Keratinocyte (primary cell): ENCODE data around the gene PXDN. TPM values are rescaled to one million over a fixed set of nuclear protein-coding genes. Genes with fewer than 3 reads are reported as not detected.

ENCODE experiments used
- DNase-seq: peaks from one replicate; pipeline ENCODE4 v3.0.0-alpha.2; 2011; ENCODE audit warnings: low read depth, missing footprints, low spot score
- FAIRE-seq: peaks from 2 replicates; lab custom pipeline; 2011; peaks lifted over from hg19 to GRCh38; lab: Jason Lieb, UNC
- H2AFZ ChIP-seq: 2 replicates; pipeline ENCODE4 v1.6.0; 2012; ENCODE audit warnings: low read length, control low read depth, inconsistent platforms; ENCODE audit not compliant: control insufficient read depth
- H3K27ac ChIP-seq: 2 replicates; pipeline ENCODE4 v1.5.1; 2011; ENCODE audit warnings: low read length; ENCODE audit not compliant: control insufficient read depth, insufficient read depth
- H3K27me3 ChIP-seq: 3 replicates; pipeline ENCODE4 v1.6.0; 2011; ENCODE audit warnings: low read length; ENCODE audit not compliant: control insufficient read depth, insufficient read depth; ENCODE audit errors: extremely low read depth
- H3K36me3 ChIP-seq, 2 experiments: 2 replicates in 1 of 2; 3 replicates in 1 of 2; pipeline ENCODE4 v1.5.1; 2011; ENCODE audit warnings: low read length in 2 of 2, mild to moderate bottlenecking in 1 of 2; ENCODE audit not compliant: control insufficient read depth in 2 of 2, insufficient read depth in 2 of 2; ENCODE audit errors: extremely low read depth in 1 of 2
- H3K4me1 ChIP-seq: 3 replicates; pipeline ENCODE4 v1.5.1; 2011; ENCODE audit warnings: low read length; ENCODE audit not compliant: control insufficient read depth, insufficient read depth; ENCODE audit errors: extremely low read depth
- H3K4me2 ChIP-seq: 3 replicates; pipeline ENCODE4 v1.6.0; 2011; ENCODE audit warnings: low read depth, low read length; ENCODE audit not compliant: control insufficient read depth, insufficient read depth; ENCODE audit errors: extremely low read depth
- H3K4me3 ChIP-seq, 3 experiments: fragments of 200-600 bp in 1 of 3; sonication (generic) in 1 of 3; 2 replicates in 2 of 3; 3 replicates in 1 of 3; pipeline ENCODE4 v1.5.1; 2011 to 2016; ENCODE audit warnings: low read length in 3 of 3, mild to moderate bottlenecking in 3 of 3, control low read depth in 2 of 3, inconsistent platforms in 1 of 3, low read depth in 1 of 3, mixed read lengths in 1 of 3, mixed run types in 1 of 3, moderate library complexity in 1 of 3; ENCODE audit not compliant: control insufficient read depth in 2 of 3, insufficient read depth in 2 of 3; ENCODE audit errors: extremely low read depth in 1 of 3
- H3K79me2 ChIP-seq: 2 replicates; pipeline ENCODE4 v1.6.0; 2012; ENCODE audit warnings: low read length; ENCODE audit not compliant: control insufficient read depth, insufficient read depth
- H3K9ac ChIP-seq: 3 replicates; pipeline ENCODE4 v1.6.0; 2011; ENCODE audit warnings: low read length; ENCODE audit not compliant: control insufficient read depth, insufficient read depth; ENCODE audit errors: extremely low read depth
- H3K9me1 ChIP-seq: 3 replicates; pipeline ENCODE4 v1.6.0; 2011; ENCODE audit warnings: low read length; ENCODE audit not compliant: control insufficient read depth, insufficient read depth; ENCODE audit errors: extremely low read depth
- H3K9me3 ChIP-seq: 2 replicates; pipeline ENCODE4 v1.5.1; 2012; ENCODE audit warnings: low read depth, low read length; ENCODE audit not compliant: control insufficient read depth
- H4K20me1 ChIP-seq: 3 replicates; pipeline ENCODE4 v1.6.0; 2011; ENCODE audit warnings: low read length; ENCODE audit not compliant: control insufficient read depth, insufficient read depth; ENCODE audit errors: extremely low read depth
- EZH2 ChIP-seq: IDR thresholded peaks from one replicate; pipeline ENCODE4 v1.6.1; 2012; ENCODE audit warnings: inconsistent platforms, mild to moderate bottlenecking, low read length, moderate library complexity
- dilution Hi-C: fragments of 300-500 bp; cut with MboI; formaldehyde crosslinking; loops from one replicate; pipeline ENCODE4 v1.7.0; 2020; ENCODE audit warnings: low sequenced_read_pairs; ENCODE audit not compliant: extremely low pct_ligation_motif_present
- polyA plus RNA-seq, 5 experiments: library from polyadenylated mRNA; depleted of rRNA in 3 of 5; stranded (reverse) in 3 of 5; stranded (forward) in 1 of 5; unstranded in 1 of 5; fragments of >200 nt; gene quantifications; 1 replicate in 1 of 5; 2 replicates in 3 of 5; 3 replicates in 1 of 5; pipeline versions ENCODE4 v1.2.1 to v1.2.3, GENCODE V29; 2011 to 2012; ENCODE audit warnings: missing spikeins in 2 of 5, low read depth in 1 of 5, low replicate concordance in 1 of 5
- TF ChIP-seq, protein P1 (sequence below), 3 experiments: IDR thresholded peaks in 1 of 3; conservative IDR thresholded peaks in 1 of 3; optimal IDR thresholded peaks in 1 of 3; 2 replicates in 2 of 3; 3 replicates in 1 of 3; pipeline versions ENCODE3 to v1.5.1; 2011; ENCODE audit warnings: low read length in 3 of 3, mild to moderate bottlenecking in 3 of 3, moderate library complexity in 2 of 3, control low read depth in 1 of 3, inconsistent platforms in 1 of 3; ENCODE audit not compliant: insufficient read depth in 2 of 3; ENCODE audit errors: extremely low read depth in 1 of 3

PXDN gene
- polyA plus RNA-seq, 1 donor (not counting 4 experiments of a cell fraction or from before 2014, with no cell fraction given), result 36.7 TPM

DNA sequence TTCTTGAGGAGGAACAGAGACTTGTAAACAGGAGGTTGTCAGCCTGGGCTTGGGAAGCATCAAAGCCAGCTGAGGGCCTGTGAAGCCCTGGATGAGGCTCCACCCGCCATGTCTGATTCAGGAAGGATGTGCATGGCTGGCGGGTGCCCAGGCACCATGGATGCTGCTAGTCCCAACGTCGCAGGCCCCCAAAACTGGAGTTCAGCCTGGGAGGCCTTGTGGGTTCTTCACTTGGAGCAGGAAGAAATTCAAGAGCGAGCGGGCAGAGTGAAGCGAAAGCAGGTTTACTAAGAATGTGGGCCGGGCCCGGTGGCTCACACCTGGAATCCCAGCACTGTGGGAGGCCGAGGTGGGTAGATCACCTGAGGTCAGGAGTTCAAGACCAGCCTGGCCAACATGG, 12.1 kb upstream of the PXDN start:
- no peaks in the 10 kb centered on the region for H3K4me1 ChIP-seq
- H3K36me3 ChIP-seq, result no peaks in the 10 kb centered on the region
- no peak for FAIRE-seq
- H3K79me2 ChIP-seq, result no peaks in the 10 kb centered on the region
- H3K27me3 ChIP-seq, result no peaks in the 10 kb centered on the region
- DNase-seq, result no peak
- no peak overlapping the region for H3K4me3 ChIP-seq
- dilution Hi-C loops, result no loop called here
- H4K20me1 ChIP-seq, result no peaks in the 10 kb centered on the region
- no peaks in the 10 kb centered on the region for H3K9me1 ChIP-seq
- TF ChIP-seq, protein P1, sequence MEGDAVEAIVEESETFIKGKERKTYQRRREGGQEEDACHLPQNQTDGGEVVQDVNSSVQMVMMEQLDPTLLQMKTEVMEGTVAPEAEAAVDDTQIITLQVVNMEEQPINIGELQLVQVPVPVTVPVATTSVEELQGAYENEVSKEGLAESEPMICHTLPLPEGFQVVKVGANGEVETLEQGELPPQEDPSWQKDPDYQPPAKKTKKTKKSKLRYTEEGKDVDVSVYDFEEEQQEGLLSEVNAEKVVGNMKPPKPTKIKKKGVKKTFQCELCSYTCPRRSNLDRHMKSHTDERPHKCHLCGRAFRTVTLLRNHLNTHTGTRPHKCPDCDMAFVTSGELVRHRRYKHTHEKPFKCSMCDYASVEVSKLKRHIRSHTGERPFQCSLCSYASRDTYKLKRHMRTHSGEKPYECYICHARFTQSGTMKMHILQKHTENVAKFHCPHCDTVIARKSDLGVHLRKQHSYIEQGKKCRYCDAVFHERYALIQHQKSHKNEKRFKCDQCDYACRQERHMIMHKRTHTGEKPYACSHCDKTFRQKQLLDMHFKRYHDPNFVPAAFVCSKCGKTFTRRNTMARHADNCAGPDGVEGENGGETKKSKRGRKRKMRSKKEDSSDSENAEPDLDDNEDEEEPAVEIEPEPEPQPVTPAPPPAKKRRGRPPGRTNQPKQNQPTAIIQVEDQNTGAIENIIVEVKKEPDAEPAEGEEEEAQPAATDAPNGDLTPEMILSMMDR (optimal IDR thresholded peaks at IDR 0.05 in 1 of 3, IDR thresholded peaks at IDR 0.05 in 1 of 3, conservative IDR thresholded peaks at IDR 0.05 in 1 of 3; ENCODE audit: extremely low read depth in 1 of 3, insufficient read depth in 2 of 3, low read length in 3 of 3), result no peak
- TF ChIP-seq EZH2, result no peak
- no peak overlapping the region for H3K9ac ChIP-seq
- H2AFZ ChIP-seq, result no peak overlapping the region
- no peak overlapping the region for H3K27ac ChIP-seq
- H3K9me3 ChIP-seq, result peaks cover 2% of the 10 kb centered on the region
- H3K4me2 ChIP-seq, result no peak overlapping the region

DNA sequence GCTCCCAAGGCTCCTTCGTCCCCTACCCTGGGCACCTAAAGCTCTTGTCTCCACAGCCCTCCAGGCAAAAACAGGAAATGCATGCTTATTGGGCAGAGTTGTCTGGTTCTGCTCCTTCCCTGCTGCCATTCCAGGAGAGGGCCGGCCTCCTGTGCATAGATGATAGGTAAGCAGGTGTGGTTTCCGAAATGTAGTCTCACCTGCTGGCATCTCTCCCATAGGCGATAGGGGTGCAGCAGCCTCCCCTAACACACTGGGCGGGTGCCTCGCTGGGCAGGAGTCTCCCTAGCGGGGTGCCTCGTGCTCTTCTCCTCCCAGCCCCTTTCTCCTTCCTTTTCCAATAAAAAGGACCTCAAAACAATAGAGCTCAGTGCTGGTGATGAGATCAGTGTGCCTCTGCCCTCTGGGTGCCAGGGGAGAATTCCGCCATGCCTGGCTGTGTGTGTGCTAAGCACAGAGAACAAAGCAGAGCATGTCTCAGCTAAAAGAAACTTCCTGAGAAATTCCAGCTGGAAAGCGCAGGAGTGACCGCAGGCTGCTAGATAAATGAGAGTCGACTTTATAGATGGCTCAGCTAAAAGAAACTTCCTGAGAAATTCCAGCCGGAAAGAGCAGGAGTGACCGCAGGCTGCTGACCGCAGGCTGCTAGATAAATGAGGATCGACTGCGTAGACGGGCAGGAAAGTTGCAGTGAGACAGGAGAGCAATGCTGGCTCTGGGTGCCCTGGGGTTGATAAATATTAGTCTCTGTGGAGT, 11.3 kb upstream of the PXDN start:
- Histone ChIP-seq H3K4me2 (no peak overlapping the region), H2AFZ (no peak overlapping the region), H3K9ac (no peak overlapping the region), H3K27me3 (peaks cover 3% of the 10 kb centered on the region), H3K36me3 (no peaks in the 10 kb centered on the region), H3K4me1 (no peaks in the 10 kb centered on the region), H3K9me3 (peaks cover 2% of the 10 kb centered on the region), H3K79me2 (no peaks in the 10 kb centered on the region), H3K9me1 (no peaks in the 10 kb centered on the region), H3K27ac (no peak overlapping the region), H3K4me3 (no peak overlapping the region), H4K20me1 (no peaks in the 10 kb centered on the region)
- DNase-seq (no peak), FAIRE-seq (no peak)
- TF ChIP-seq, protein P1 (optimal IDR thresholded peaks at IDR 0.05 in 1 of 3, IDR thresholded peaks at IDR 0.05 in 1 of 3, conservative IDR thresholded peaks at IDR 0.05 in 1 of 3; ENCODE audit: extremely low read depth in 1 of 3, insufficient read depth in 2 of 3, low read length in 3 of 3), result no peak
- TF ChIP-seq EZH2, result no peak
- dilution Hi-C loops, result no loop called here
